ENCODE measurements around the gene BANP. TPM values are rescaled to one million over a fixed set of nuclear protein-coding genes. Genes with fewer than 3 reads are reported as not detected.

BANP gene
- polyA plus RNA-seq, 1 of the 3 experiments (the other 2 are of a cell fraction), result 16.8 TPM

- no peak overlapping the region for H3K4me2 ChIP-seq
- no peak for DNase-seq
- TF ChIP-seq GABPA (IDR thresholded peaks at IDR 0.05; ENCODE audit: low read depth) (no peak), FOSL2 (IDR thresholded peaks at IDR 0.05; ENCODE audit: borderline replicate concordance, low read depth) (no peak), TCF12 (IDR thresholded peaks at IDR 0.05) (no peak), NRF1 (IDR thresholded peaks at IDR 0.05; ENCODE audit: low read depth, low read length) (no peak), MAX (IDR thresholded peaks at IDR 0.05; ENCODE audit: low read depth) (no peak), RCOR1 (IDR thresholded peaks at IDR 0.05; ENCODE audit: low read length) (no peak), RAD21 (IDR thresholded peaks at IDR 0.05; ENCODE audit: low read length) (no peak), IRF3 (IDR thresholded peaks at IDR 0.05; ENCODE audit: low read depth, low read length) (no peak), EZH2phosphoT487 (IDR thresholded peaks at IDR 0.05; ENCODE audit: borderline replicate concordance, low read depth) (no peak), RXRA (IDR thresholded peaks at IDR 0.05; ENCODE audit: borderline replicate concordance, low read depth) (no peak), MEF2A (IDR thresholded peaks at IDR 0.05; ENCODE audit: borderline replicate concordance, low read depth) (no peak), CTCF (IDR thresholded peaks at IDR 0.05) (no peak), SMC3 (IDR thresholded peaks at IDR 0.05; ENCODE audit: low read depth, low read length) (no peak), GATA2 (CRISPR knock-in tag; IDR thresholded peaks at IDR 0.05) (no peak), SIN3A (IDR thresholded peaks at IDR 0.05; ENCODE audit: borderline replicate concordance, low read depth, low read length) (no peak), RFX5 (IDR thresholded peaks at IDR 0.05; ENCODE audit: low read length) (no peak), TAF1 (IDR thresholded peaks at IDR 0.05; ENCODE audit: borderline replicate concordance, low read depth, low read length) (no peak)
- H3K4me3 ChIP-seq (ENCODE audit: low read depth in 2 of 2, low read length in 1 of 2), result no peak overlapping the region
- WGBS (ENCODE audit: low lambda C conversion rate), result 80% methylated on average over 5 of the region's 5 CpGs
- H3K36me3 ChIP-seq (replicated peaks in 1 of 2; ENCODE audit: control insufficient read depth in 1 of 2, insufficient read depth in 2 of 2, low read length in 1 of 2), result no peaks in the 10 kb centered on the region
- H3K9ac ChIP-seq, result no peak overlapping the region
- CTCF ChIA-PET, result no interaction called here
- POLR2A ChIA-PET, result interaction anchor here (0.6 kb wide), 1 partner anchor 8 kb away, joined by 3 read pairs; the partner anchor contains the start of gene BANP
- no peaks in the 10 kb centered on the region for H3K9me3 ChIP-seq
- H3K27me3 ChIP-seq (ENCODE audit: insufficient read depth), result no peaks in the 10 kb centered on the region
- H4K20me1 ChIP-seq (ENCODE audit: insufficient read depth), result no peaks in the 10 kb centered on the region
- no peak overlapping the region for H3K27ac ChIP-seq (ENCODE audit: low read depth in 2 of 2, low read length in 1 of 2)
- H3F3A ChIP-seq (replicated peaks; ENCODE audit: insufficient read depth), result no peaks in the 10 kb centered on the region
- no peaks in the 10 kb centered on the region for H3K79me2 ChIP-seq (ENCODE audit: insufficient read depth)
- peaks cover 0 to 14% of the 10 kb centered on the region in 2 experiments; a peak in 1 of 4 replicates for H3K4me1 ChIP-seq (ENCODE audit: control insufficient read depth in 1 of 2, insufficient read depth in 2 of 2, low read depth in 1 of 2, low read length in 1 of 2)
- no peak overlapping the region for H2AFZ ChIP-seq (ENCODE audit: low read depth)
- no peaks in the 10 kb centered on the region for H3K9me2 ChIP-seq
Observed at GRCh38 chr16:87942680-87943079, 8.6 kb upstream of the BANP start.
